ENCODE data around the gene TMEM86B.

GRCh38 chr19:55240713-55241020, 12.1 kb upstream of the TMEM86B start:
- no peak for TF ChIP-seq POLR2A (IDR thresholded peaks at IDR 0.05; ENCODE audit: low read depth, low read length)
- TF ChIP-seq POLR2AphosphoS5 (IDR thresholded peaks at IDR 0.05; ENCODE audit: low read depth, low read length) = no peak; the same call in 1 of the 2 replicates
- TF ChIP-seq TAF1 (IDR thresholded peaks at IDR 0.05; ENCODE audit: borderline replicate concordance, low read depth, low read length) = no peak

All from GM12892 (cell line).